ENCODE results near the gene PLCXD3.

GRCh38 chr5:41510176-41510831, at the start of gene PLCXD3:
- no peak for TF ChIP-seq POLR2A (IDR thresholded peaks at IDR 0.05)
- TF ChIP-seq CTCF (IDR thresholded peaks at IDR 0.05) = no peak
